Lower leg skin (tissue), 4 donors: ENCODE data around the gene THAP7. TPM values are rescaled to one million over a fixed set of nuclear protein-coding genes. Genes with fewer than 3 reads are reported as not detected.

Experiments used
- DNase-seq, 2 donors: peaks; one replicate each; pipeline ENCODE4 v3.0.0-alpha.2; 2019; ENCODE audit warnings: low spot score in 2 of 2
- H3K4me3 ChIP-seq: fragments of 200-600 bp; sonication (generic); 2 replicates; pipeline ENCODE4 v1.5.1; 2017; ENCODE audit warnings: mild to moderate bottlenecking, low read depth; ENCODE audit not compliant: poor library complexity, severe bottlenecking
- CTCF ChIP-seq, 3 donors: fragments of 450-650 bp; IDR thresholded peaks; one replicate each; pipeline ENCODE4 v1.5.1; 2016; ENCODE audit warnings: antibody characterized with exemption in 3 of 3, mild to moderate bottlenecking in 3 of 3, moderate library complexity in 2 of 3
- POLR2A ChIP-seq, 2 donors: fragments of 450-650 bp; IDR thresholded peaks; one replicate each; pipeline ENCODE4 v1.6.1; 2016 to 2017; ENCODE audit warnings: antibody characterized with exemption in 2 of 2, mild to moderate bottlenecking in 1 of 2, moderate library complexity in 1 of 2
- WGBS, 2 donors: methylation state at CpG; one replicate each; pipeline ENCODE4 v1.1.5; 2018; 5-methylcytosine and 5-hydroxymethylcytosine counted together
- intact Hi-C: fragments of 100-400 bp; cut with DNase I; formaldehyde crosslinking; loops from one replicate; pipeline ENCODE4 v1.15.0; 2023; ENCODE audit warnings: low total_unique reads
- total RNA-seq, 4 donors: library from RNA; depleted of rRNA; stranded (reverse); fragments of >200 nt; gene quantifications; one replicate each; pipeline ENCODE4 v1.1.0, GENCODE V29; 2016

The THAP7 gene
- total RNA-seq, 4 donors from 2014 or later: 23.3 to 48.2 (median 45.1) TPM

GRCh38 chr22:20997536-20998257, 4.2 kb downstream of the THAP7 start:
- intact Hi-C loops: no loop called here
- H3K4me3 ChIP-seq: no peak overlapping the region
- TF ChIP-seq POLR2A (IDR thresholded peaks at IDR 0.05) (no peak), CTCF (IDR thresholded peaks at IDR 0.05) (no peak)
- DNase-seq: no peak
- WGBS, 2 donors: 76 to 79% methylated on average over 4 to 9 of the region's 13 CpGs

- 89% methylated on average over 22 to 26 of the region's 27 CpGs for WGBS, 2 donors
- DNase-seq: no peak
- no peak for TF ChIP-seq POLR2A (IDR thresholded peaks at IDR 0.05)
- H3K4me3 ChIP-seq: no peak overlapping the region
- intact Hi-C loops: no loop called here
Observed at GRCh38 chr22:20996598-20997535, 5.1 kb downstream of the THAP7 start.

- DNase-seq: no peak
- intact Hi-C loops: no loop called here
Observed at GRCh38 chr22:20996031-20996410, 5.9 kb downstream of the THAP7 start.

GRCh38 chr22:20995329-20996030, 6.4 kb downstream of the THAP7 start:
- no peak for DNase-seq
- intact Hi-C loops: no loop called here
- TF ChIP-seq CTCF (IDR thresholded peaks at IDR 0.05): no peak
- TF ChIP-seq POLR2A (IDR thresholded peaks at IDR 0.05): no peak

More at GRCh38 chr22:20996031-20996410, 5.9 kb downstream of the THAP7 start:
- WGBS, 2 donors: 91 to 92% methylated on average over 10 of the region's 10 CpGs
- no peak overlapping the region for H3K4me3 ChIP-seq
- TF ChIP-seq POLR2A (IDR thresholded peaks at IDR 0.05) (no peak), CTCF (IDR thresholded peaks at IDR 0.05) (no peak)

GRCh38 chr22:20994902-20995241, 7.0 kb downstream of the THAP7 start:
- DNase-seq: no peak
- intact Hi-C loops: no loop called here
- TF ChIP-seq POLR2A (IDR thresholded peaks at IDR 0.05) (no peak), CTCF (IDR thresholded peaks at IDR 0.05) (no peak)
- no peak overlapping the region for H3K4me3 ChIP-seq
- 85 to 89% methylated on average over 7 to 10 of the region's 10 CpGs for WGBS, 2 donors

More at GRCh38 chr22:20995329-20996030, 6.4 kb downstream of the THAP7 start:
- no peak overlapping the region for H3K4me3 ChIP-seq
- 91 to 93% methylated on average over 20 to 21 of the region's 23 CpGs for WGBS, 2 donors
